Activated T-cell treated with anti-CD3 and anti-CD28 coated beads, Interleukin-2, amount 50 U/mL, for 24 hours (primary cell): Measurements from ENCODE around the gene RANBP1.
A peak's percentile ranks its signal among the peaks of the same experiment; 100 is the strongest.

Experiments
- DNase-seq: peaks from one replicate; pipeline ENCODE4 v3.0.0-alpha.2; 2020
- H3K27ac Mint-ChIP-seq: 2 replicates; pipeline ENCODE4 v1.8.0; 2020; ENCODE audit warnings: mild to moderate bottlenecking, mixed read lengths
- H3K27me3 Mint-ChIP-seq: 2 replicates; pipeline ENCODE4 v1.8.0; 2020; ENCODE audit warnings: mixed read lengths
- H3K36me3 Mint-ChIP-seq: 2 replicates; pipeline ENCODE4 v1.8.0; 2020; ENCODE audit warnings: low read depth, mixed read lengths
- H3K4me1 Mint-ChIP-seq: 2 replicates; pipeline ENCODE4 v1.8.0; 2020; ENCODE audit warnings: low read depth, mixed read lengths
- H3K4me3 Mint-ChIP-seq: 2 replicates; pipeline ENCODE4 v1.8.0; 2020; ENCODE audit warnings: mild to moderate bottlenecking, moderate library complexity, mixed read lengths
- H3K9me3 Mint-ChIP-seq: 2 replicates; pipeline ENCODE4 v1.8.0; 2020; ENCODE audit warnings: mixed read lengths

The RANBP1 gene

GRCh38 chr22:20109411-20110358 is 6.2 kb upstream of the RANBP1 start:
- H3K4me3 Mint-ChIP-seq, result no peak overlapping the region
- H3K9me3 Mint-ChIP-seq, result no peaks in the 10 kb centered on the region
- no peak for DNase-seq
- peaks cover 96% of the 10 kb centered on the region for H3K36me3 Mint-ChIP-seq
- H3K27ac Mint-ChIP-seq, result peak overlapping the region; percentile 96
- H3K27me3 Mint-ChIP-seq, result no peaks in the 10 kb centered on the region
- H3K4me1 Mint-ChIP-seq, result peaks cover 33% of the 10 kb centered on the region

- Mint-ChIP-seq H3K27ac (peak overlapping the region; percentile 96), H3K9me3 (no peaks in the 10 kb centered on the region), H3K4me1 (peaks cover 39% of the 10 kb centered on the region), H3K27me3 (no peaks in the 10 kb centered on the region), H3K36me3 (peaks cover 97% of the 10 kb centered on the region), H3K4me3 (no peak overlapping the region)
- no peak for DNase-seq
Observed at GRCh38 chr22:20110359-20110985, 5.4 kb upstream of the RANBP1 start.

GRCh38 chr22:20111045-20111688 is 4.7 kb upstream of the RANBP1 start:
- no peak overlapping the region for H3K4me3 Mint-ChIP-seq
- H3K27me3 Mint-ChIP-seq, result no peaks in the 10 kb centered on the region
- peak overlapping the region; percentile 96 for H3K27ac Mint-ChIP-seq
- no peak for DNase-seq
- peaks cover 97% of the 10 kb centered on the region for H3K36me3 Mint-ChIP-seq
- no peaks in the 10 kb centered on the region for H3K9me3 Mint-ChIP-seq
- peaks cover 45% of the 10 kb centered on the region for H3K4me1 Mint-ChIP-seq

- H3K27me3 Mint-ChIP-seq, result no peaks in the 10 kb centered on the region
- peak overlapping the region; percentile 96 for H3K27ac Mint-ChIP-seq
- H3K36me3 Mint-ChIP-seq, result peaks cover 97% of the 10 kb centered on the region
- peak overlapping the region; percentile 1 for H3K4me3 Mint-ChIP-seq
- peaks cover 47% of the 10 kb centered on the region for H3K4me1 Mint-ChIP-seq
- DNase-seq, result no peak
- no peaks in the 10 kb centered on the region for H3K9me3 Mint-ChIP-seq
Observed at GRCh38 chr22:20111689-20112622, 3.9 kb upstream of the RANBP1 start.

- Mint-ChIP-seq H3K9me3 (no peaks in the 10 kb centered on the region), H3K4me3 (no peak overlapping the region), H3K4me1 (peaks cover 47% of the 10 kb centered on the region), H3K27me3 (no peaks in the 10 kb centered on the region), H3K36me3 (peaks cover 90% of the 10 kb centered on the region), H3K27ac (peak overlapping the region; percentile 96)
- no peak for DNase-seq
Observed at GRCh38 chr22:20112623-20113511, 3.0 kb upstream of the RANBP1 start.

GRCh38 chr22:20113551-20114310 is 2.2 kb upstream of the RANBP1 start:
- Mint-ChIP-seq H3K27me3 (no peaks in the 10 kb centered on the region), H3K4me3 (peak overlapping the region; percentile 27), H3K27ac (peak overlapping the region; percentile 96), H3K4me1 (peaks cover 50% of the 10 kb centered on the region), H3K36me3 (peaks cover 92% of the 10 kb centered on the region), H3K9me3 (no peaks in the 10 kb centered on the region)
- DNase-seq, result no peak

GRCh38 chr22:20114506-20115475 is 1.1 kb upstream of the RANBP1 start:
- Mint-ChIP-seq H3K36me3 (peaks cover 92% of the 10 kb centered on the region), H3K4me3 (peak overlapping the region; percentile 90), H3K27ac (peak overlapping the region; percentile 96), H3K27me3 (no peaks in the 10 kb centered on the region), H3K9me3 (no peaks in the 10 kb centered on the region), H3K4me1 (peaks cover 59% of the 10 kb centered on the region)
- DNase-seq, result no peak

GRCh38 chr22:20116376-20116950 is 559 bp downstream of the RANBP1 start:
- H3K27ac Mint-ChIP-seq, result peak overlapping the region; percentile 96
- DNase-seq, result no peak
- H3K4me1 Mint-ChIP-seq, result peaks cover 64% of the 10 kb centered on the region
- no peaks in the 10 kb centered on the region for H3K27me3 Mint-ChIP-seq
- H3K9me3 Mint-ChIP-seq, result no peaks in the 10 kb centered on the region
- H3K4me3 Mint-ChIP-seq, result peak overlapping the region; percentile 90
- peaks cover 92% of the 10 kb centered on the region for H3K36me3 Mint-ChIP-seq

- Mint-ChIP-seq H3K4me3 (peak within 1 kb of the TSS; percentile 94), H3K27ac (peak within 1 kb of the TSS; percentile 96), H3K4me1 (peaks cover 65% of the 10 kb centered on the region), H3K9me3 (no peaks in the 10 kb centered on the region), H3K36me3 (peaks cover 93% of the 10 kb centered on the region), H3K27me3 (no peaks in the 10 kb centered on the region)
- DNase-seq, result peak; percentile 98
Observed at GRCh38 chr22:20116951-20117632, 1.2 kb downstream of the RANBP1 start, which contains the start of gene TRMT2A. TRMT2A (minus strand) TSS chr22:20117226; CDS start chr22:20116906, 320 bp downstream.

GRCh38 chr22:20117633-20118299 is 1.9 kb downstream of the RANBP1 start:
- DNase-seq, result peak; percentile 85
- H3K27me3 Mint-ChIP-seq, result no peaks in the 10 kb centered on the region
- H3K9me3 Mint-ChIP-seq, result no peaks in the 10 kb centered on the region
- H3K4me1 Mint-ChIP-seq, result peaks cover 63% of the 10 kb centered on the region
- peaks cover 90% of the 10 kb centered on the region for H3K36me3 Mint-ChIP-seq
- peak overlapping the region; percentile 96 for H3K27ac Mint-ChIP-seq
- peak overlapping the region; percentile 94 for H3K4me3 Mint-ChIP-seq
